ENCODE results near the gene ZNF771.

Gene ZNF771

GRCh38 chr16:30398661-30399434 lies 8.6 kb upstream of the ZNF771 start:
- DNase-seq (ENCODE audit: low read depth in 2 of 2): no peak

DNA sequence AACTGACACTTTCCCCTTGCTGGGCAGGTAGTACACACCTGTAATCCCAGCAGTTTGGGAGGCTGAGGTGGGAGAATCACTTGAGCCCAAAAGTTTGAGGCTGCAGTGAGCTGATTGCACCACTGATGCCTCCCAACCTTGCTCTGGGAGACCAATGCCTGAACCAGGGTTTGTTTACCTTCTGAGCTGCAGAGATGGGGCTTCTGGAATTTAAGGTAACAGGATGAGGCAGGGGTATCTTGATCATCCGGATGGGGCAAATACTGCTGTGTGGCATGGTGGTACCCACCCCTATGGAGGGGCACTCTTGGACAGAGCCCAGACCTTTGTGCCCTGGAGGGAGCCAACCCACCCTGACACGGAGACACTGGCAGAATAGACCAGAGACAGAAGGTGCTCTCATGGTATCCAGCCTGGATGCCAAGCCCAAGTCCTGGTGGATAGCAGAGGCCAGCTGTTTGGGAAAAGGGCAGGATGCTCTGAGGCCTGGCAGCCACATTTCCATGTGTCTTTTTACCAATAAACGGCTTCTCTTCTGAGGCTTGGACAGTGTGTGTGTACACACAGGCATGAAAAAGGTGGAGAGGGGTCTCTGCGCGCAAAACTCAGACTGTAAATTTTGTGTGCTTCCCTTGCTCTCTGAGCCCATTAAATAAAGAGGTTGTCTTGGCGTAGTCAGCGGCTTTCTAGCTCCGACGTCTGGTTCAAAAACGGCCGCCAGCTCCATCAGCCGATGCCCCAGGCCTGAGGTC lies 7.8 kb upstream of the ZNF771 start:
- no peak for DNase-seq (ENCODE audit: low read depth in 2 of 2)

DNA sequence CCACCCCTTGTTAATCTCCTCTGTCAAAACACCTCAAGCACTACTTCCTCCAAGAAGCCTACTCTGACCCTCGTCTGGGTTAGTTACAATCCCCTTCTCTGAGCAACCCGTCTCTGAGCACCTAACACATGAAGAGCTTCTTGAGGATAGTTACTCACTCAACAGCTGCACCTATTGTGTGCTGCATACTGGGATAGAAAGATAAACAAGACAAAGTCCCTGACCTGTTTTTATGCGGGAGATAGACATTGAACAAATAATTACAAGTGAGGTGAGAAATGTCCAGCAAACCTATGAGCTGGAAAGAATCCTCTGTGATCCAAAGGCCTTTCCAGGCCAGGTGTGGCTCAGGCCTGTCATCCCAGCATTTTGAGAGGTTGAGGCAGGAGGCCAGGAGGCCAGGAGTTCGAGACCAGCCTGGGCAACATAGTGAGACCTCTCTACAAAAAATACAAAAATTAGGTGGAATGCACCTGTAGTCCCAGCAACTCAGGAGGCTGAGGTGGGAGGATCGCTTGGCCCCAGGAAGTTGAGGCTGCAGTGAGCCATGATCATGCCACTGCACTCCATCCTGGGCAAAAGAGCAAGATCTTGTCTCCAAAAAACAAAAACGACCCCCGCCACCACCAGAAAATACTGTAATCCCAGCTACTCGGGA lies 5.5 kb upstream of the ZNF771 start:
- DNase-seq (ENCODE audit: low read depth in 2 of 2): no peak

DNA sequence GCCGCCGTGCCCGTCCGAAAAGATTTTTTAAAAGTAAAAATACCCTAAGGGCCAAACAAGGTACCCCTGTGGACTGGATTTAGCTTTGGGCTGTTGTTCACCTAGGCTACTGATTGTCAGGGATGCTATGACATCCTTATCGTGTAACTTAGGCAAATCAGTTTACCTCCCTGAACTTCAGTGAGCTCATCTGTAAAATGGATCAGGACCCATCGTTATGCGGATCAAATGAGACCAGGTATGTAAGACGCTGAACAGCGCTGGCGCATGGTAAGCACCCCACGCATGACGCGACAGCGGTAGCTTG lies 658 bp upstream of the ZNF771 start:
- DNase-seq (ENCODE audit: low read depth in 2 of 2): no peak

DNA sequence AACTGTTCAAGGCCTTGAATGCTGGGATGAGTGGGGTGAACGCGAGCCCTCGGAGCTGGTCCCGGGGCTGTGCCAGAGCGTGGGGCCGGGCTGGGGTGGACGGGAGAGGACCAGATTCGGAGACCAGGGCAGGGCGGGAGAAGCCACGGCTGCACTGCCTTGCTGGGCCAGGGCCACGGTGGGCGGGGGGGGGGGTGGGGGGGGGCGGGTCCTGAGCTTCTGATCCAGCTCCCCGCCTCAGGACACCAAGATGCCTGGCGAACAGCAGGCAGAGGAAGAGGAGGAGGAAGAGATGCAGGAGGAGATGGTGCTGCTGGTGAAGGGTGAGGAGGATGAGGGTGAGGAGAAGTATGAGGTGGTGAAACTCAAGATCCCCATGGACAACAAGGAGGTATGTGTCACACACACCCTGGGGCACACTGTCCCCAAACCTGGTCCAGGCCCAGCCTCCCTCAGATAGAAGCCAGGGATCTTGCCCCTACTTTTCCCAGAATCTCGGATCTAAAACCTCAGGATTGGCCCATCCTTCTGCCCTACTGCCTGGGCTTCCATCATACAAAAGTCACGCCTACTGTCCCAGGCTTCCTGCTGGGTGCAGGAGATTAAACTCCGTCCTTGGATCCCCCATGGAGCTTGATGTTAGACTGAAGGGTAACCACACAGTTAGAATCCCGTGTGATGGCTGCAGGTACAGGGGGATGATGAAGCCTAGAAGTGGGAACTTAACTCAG lies 563 bp downstream of the ZNF771 start:
- no peak for DNase-seq (ENCODE audit: low read depth in 2 of 2)

DNA sequence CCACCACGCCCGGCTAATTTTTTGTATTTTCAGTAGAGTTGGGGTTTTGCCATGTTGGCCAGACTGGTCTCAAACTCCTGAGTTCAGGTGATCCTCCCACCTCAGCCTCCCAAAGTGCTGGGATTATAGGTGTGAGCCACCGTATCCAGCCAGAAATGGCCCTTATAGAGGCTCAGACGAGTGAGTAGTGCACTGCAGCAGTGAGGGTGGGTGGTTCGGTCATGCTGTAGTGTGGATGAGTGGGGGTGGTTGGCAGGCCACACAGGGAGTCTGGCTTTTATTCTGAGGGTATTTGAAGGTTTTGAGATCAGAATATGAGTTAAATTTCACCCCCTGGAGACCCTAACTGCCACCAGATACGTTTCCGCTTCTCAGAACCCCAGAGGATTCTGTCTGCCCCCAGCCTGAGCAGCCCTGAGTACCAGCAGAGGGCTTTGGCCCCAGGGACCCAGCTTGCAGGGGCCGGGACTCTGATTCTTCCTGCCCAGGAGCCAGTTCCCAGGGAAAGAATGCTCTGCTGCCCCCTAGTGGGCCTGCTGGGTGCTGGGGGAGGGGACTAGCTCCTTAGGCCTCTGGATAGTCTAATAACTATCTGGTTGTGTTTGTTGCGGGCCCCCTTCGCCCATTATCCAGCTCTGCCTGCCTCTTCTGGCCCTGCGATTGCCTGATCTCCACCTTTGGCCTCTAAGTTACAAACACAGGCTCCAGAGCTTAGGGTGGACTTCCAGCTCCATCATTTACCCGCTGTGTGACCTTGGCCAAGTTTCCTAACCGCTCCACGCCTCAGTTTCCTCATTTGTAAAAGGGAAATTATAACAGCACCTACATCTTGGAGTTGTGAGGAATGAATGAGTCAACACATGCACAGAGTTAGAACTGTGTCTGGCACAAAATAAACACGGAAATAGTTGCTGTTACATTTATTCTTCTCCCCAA lies 2.0 kb downstream of the ZNF771 start:
- peak; percentile 62 to 69 for DNase-seq (ENCODE audit: low read depth in 2 of 2)

DNA sequence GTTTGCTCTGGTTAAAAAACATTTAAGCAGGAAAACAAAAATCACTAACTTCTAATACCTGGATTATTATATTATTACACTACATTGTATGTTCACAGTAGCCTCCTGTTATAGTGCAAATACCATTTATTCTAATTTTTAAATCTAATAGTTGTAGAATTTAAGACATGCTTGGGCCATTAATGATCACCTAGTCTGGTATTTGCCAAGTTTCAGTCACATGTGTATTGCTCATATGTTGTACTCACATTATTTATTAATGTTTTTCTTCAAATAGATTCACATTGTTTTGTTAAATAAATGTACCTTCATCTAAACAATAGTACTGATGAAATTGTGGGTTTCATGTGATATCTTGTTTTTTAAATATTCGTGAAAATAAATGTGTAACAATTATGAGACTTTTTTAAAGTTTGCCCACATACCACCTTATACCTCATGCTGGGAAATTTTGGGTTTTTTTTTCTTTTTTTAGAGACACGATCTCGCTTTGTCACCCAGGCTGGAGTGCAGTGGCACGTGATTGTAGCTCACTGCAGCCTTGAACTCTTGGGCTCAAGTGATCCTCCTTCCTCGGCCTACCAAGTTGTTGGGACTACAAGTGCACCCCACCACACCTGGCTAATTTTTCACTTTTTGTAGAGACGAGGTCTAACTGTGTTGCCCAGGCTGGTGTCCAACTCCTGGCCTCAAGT lies 5.9 kb downstream of the ZNF771 start:
- no peak for DNase-seq (ENCODE audit: low read depth in 2 of 2)

DNA sequence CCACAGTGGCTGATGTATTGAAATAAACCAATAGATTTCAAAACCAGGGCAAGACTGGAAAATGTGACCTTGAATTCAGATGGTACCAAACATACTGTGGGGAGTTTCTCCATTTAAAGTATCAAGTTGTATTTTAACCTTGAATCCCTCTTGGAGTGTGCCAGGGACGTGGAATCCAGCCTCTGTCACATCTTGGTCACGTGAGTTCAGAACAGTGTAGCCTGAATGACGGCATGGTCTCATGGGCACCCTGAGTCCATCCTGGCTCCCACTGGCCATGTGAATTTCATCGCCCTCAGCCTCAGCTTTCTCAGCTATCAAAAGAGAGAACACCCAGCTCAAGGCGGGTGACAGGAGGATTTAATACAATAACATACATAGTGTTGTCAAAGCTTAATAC lies 6.8 kb downstream of the ZNF771 start:
- no peak for DNase-seq (ENCODE audit: low read depth in 2 of 2)

DNA sequence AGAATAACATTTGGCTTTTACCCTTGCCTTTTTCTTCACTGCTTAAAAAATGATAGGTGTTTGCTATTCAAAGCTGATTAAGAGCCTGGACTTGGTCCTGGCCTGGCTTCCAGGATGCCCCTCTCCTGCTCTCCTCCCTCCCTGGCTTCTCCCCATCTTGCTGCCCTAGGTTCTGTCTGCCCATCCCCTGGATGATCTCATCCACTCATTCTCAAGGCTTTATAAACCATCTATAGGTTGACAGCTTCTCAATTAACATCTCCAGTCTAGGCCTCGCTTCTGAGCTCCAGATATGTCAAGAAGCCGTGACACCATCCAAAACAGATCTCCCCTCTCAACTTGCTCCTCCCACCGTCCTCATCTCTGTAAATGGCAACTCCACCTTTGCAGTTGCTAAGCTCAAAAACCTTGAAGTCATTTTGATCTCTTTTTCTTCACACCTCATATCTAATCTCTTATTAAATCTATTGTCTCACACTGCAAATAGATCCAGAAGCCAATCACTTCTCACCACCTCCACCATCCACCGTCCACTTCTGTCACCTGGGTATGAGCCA lies 8.7 kb downstream of the ZNF771 start:
- DNase-seq (ENCODE audit: low read depth in 2 of 2): no peak

DNA sequence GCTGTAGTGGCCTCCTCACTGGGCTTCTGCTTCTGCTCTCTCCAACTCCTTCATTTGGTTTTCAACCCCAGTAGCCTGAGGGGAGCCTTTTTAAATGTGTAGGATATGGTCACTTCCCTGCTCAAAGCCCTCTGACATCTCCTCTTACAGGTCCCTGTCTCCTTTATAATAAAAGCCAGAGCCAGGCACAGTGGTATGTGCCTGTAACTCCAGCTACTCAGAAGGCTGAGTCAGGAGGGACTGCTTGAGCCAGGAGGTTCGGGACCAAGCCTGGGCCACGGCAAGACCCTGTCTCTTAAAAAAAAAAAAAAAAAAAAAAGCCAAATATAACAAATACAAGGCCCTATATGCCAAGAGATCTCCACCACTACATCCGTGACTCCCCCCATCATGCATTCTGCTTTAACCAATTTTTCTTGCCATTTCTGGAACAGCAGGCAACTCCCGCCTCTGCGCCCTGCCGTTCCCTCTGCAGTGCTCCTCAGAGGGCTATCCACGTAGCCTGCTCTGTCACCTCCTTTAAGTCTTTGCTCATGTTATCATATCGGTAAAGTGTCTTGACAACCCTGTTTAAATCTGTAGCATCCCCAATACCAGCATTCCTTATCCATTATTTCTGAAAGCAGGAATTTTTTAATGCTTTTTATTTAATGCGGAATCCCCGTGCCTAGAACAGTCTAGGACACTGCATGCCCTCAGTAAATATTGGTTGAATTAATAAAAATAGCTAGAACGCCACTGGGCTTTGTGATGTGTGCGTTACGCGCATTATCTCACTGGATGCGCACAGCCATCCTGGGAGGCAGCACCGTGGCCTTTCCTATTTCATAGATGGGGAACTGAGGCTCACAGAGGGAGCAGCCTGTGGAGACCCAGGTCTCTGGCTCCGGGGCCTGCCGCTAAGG lies 9.5 kb downstream of the ZNF771 start:
- DNase-seq (ENCODE audit: low read depth in 2 of 2): no peak

DNA sequence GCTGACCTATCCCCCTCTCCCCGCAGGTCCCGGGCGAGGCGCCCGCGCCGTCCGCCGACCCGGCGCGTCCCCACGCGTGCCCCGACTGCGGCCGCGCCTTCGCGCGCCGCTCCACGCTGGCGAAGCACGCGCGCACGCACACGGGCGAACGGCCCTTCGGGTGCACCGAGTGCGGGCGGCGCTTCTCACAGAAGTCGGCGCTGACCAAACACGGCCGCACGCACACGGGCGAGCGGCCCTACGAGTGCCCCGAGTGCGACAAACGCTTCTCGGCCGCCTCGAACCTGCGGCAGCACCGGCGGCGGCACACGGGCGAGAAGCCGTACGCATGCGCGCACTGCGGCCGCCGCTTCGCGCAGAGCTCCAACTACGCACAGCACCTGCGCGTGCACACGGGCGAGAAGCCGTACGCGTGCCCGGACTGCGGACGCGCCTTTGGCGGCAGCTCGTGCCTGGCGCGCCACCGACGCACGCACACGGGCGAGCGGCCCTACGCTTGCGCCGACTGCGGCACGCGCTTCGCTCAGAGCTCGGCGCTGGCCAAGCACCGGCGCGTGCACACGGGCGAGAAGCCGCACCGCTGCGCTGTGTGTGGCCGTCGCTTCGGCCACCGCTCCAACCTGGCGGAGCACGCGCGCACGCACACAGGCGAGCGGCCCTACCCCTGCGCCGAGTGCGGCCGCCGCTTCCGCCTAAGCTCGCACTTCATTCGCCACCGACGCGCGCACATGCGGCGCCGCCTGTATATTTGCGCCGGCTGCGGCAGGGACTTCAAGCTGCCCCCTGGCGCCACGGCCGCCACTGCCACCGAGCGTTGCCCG lies 10.3 kb downstream of the ZNF771 start:
- peak; percentile 74 to 78 for DNase-seq (ENCODE audit: low read depth in 2 of 2)

- no peak for DNase-seq (ENCODE audit: low read depth in 2 of 2)
Measured at GRCh38 chr16:30418350-30419181, 11.2 kb downstream of the ZNF771 start.

- no peak for DNase-seq (ENCODE audit: low read depth in 2 of 2)
Measured at GRCh38 chr16:30421010-30421409, 13.6 kb downstream of the ZNF771 start.

DNA sequence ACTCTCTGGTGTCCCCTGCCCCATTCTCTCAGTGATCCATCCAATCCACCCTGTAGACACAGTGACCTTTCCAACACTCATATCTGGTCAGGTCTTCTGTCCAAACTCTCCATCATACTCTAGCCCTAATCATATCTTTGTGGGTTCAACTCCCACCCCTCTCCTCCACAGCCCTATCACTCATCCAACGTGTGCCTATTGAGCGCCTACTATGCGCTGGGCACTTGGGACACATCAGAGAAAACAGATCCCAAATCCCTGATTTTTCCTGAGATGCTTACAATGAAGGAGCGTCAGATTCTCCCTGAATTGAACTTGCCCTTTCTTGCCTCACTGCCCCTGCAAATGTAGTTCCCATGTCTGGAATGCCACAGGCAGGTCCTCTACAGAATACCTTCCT lies 20.6 kb downstream of the ZNF771 start:
- no peak for DNase-seq (ENCODE audit: low read depth in 2 of 2)

DNA sequence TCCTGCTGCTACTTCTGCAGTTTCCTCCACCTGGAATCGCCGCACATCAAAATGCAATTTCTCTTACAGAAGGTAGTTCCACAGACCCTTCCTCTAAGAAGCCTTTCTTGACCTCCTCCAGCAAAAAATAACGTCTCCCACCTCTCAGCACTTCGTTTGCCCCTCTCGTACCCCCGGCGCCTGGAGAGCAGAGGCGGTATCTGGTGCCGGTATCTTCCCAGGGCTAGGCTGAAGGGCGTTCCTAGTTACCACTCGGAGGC lies 21.9 kb downstream of the ZNF771 start:
- DNase-seq (ENCODE audit: low read depth in 2 of 2): no peak

- peak; percentile 96 to 97 for DNase-seq (ENCODE audit: low read depth in 2 of 2)
Measured at GRCh38 chr16:30429678-30430427, 22.4 kb downstream of the ZNF771 start, which contains the start of gene DCTPP1. Gene DCTPP1 (minus strand): TSS chr16:30430030. CDS start chr16:30429980, 50 bp downstream.
